HepG2 (cell line): ENCODE measurements around the gene CSTF1. TPM values are rescaled to one million over a fixed set of nuclear protein-coding genes. Genes with fewer than 3 reads are reported as not detected.

Experiments
- ATAC-seq: fragments of 200-7000 bp; cut with Tn5 transposase; 3 replicates; pipeline ENCODE4 v1.9.1; 2020; ENCODE audit warnings: mild to moderate bottlenecking, moderate library complexity
- BruUV-seq: library from RNA; stranded (reverse); fragments of 400-500 nt; replicated peaks from 2 replicates; lab custom pipeline; 2021; lab: Mats Ljungman, UMichigan
- CTCF ChIA-PET: fragments of 300-600 bp; formaldehyde crosslinking; extraction: SDS; loops from one replicate; lab custom pipeline; 2021; ENCODE audit warnings: low total read pairs, inconsistent platforms, low intra/inter-chr PET ratio; lab: Yijun Ruan, JAX
- POLR2A ChIA-PET: fragments of 350-600 bp; sonication (Branson Sonifier 250); formaldehyde crosslinking; loops from one replicate; lab custom pipeline; 2020; ENCODE audit warnings: antibody characterized with exemption, inconsistent platforms; lab: Yijun Ruan, JAX
- DNase-seq: peaks from one replicate; pipeline ENCODE4 v3.0.0-alpha.2; 2015; ENCODE audit warnings: low spot score
- FAIRE-seq: peaks from 3 replicates; lab custom pipeline; 2011; peaks lifted over from hg19 to GRCh38; lab: Jason Lieb, UNC
- H2AFZ ChIP-seq: one replicate; pipeline ENCODE4 v1.6.1; 2011; ENCODE audit warnings: low read length, inconsistent platforms
- H3K27ac ChIP-seq: fragments of 300-600 bp; 3 replicates; pipeline ENCODE4 v1.8.0; 2011; ENCODE audit warnings: mixed run types, mild to moderate bottlenecking, mixed read lengths, low read length, inconsistent platforms; ENCODE audit not compliant: insufficient read depth; ENCODE audit errors: extremely low read length
- H3K27me3 ChIP-seq, 2 experiments: fragments of 200-600 bp in 1 of 2; 2 replicates in 1 of 2; 3 replicates in 1 of 2; pipeline versions ENCODE4 v1.6.0 to v1.8.0; 2011; ENCODE audit warnings: low read length in 2 of 2, mild to moderate bottlenecking in 2 of 2, moderate library complexity in 2 of 2, inconsistent platforms in 1 of 2; ENCODE audit not compliant: insufficient read depth in 2 of 2, control insufficient read depth in 1 of 2
- H3K36me3 ChIP-seq, 2 experiments: fragments of 200-600 bp in 1 of 2; replicated peaks in 1 of 2; 2 replicates in 1 of 2; 3 replicates in 1 of 2; pipeline versions ENCODE4 v1.5.1 to v1.8.0; 2011; ENCODE audit warnings: low read length in 2 of 2, inconsistent platforms in 1 of 2; ENCODE audit not compliant: insufficient read depth in 2 of 2, control insufficient read depth in 1 of 2
- H3K4me1 ChIP-seq: 2 replicates; pipeline ENCODE4 v1.5.1; 2012; ENCODE audit warnings: low read length, inconsistent platforms; ENCODE audit not compliant: insufficient read depth
- H3K4me2 ChIP-seq: 2 replicates; pipeline ENCODE4 v1.6.0; 2011; ENCODE audit warnings: low read depth, low read length, inconsistent platforms
- H3K4me3 ChIP-seq, 3 experiments: fragments of 200-600 bp in 1 of 3; sonication (generic), shearing (Covaris generic) in 1 of 3; replicated peaks in 1 of 3; 2 replicates each; pipeline ENCODE4 v1.5.1; 2011 to 2016; ENCODE audit warnings: low read length in 3 of 3, inconsistent platforms in 2 of 3, low read depth in 2 of 3, mild to moderate bottlenecking in 2 of 3, control low read depth in 1 of 3, mixed read lengths in 1 of 3; ENCODE audit not compliant: insufficient read depth in 1 of 3
- H3K79me2 ChIP-seq: one replicate; pipeline ENCODE4 v1.6.1; 2011; ENCODE audit warnings: low read length, inconsistent platforms; ENCODE audit not compliant: insufficient read depth
- H3K9ac ChIP-seq: 2 replicates; pipeline ENCODE4 v1.6.0; 2011; ENCODE audit warnings: mild to moderate bottlenecking, low read depth, low read length, inconsistent platforms; ENCODE audit not compliant: insufficient read depth
- H3K9me3 ChIP-seq: 2 replicates; pipeline ENCODE4 v1.5.1; 2012; ENCODE audit warnings: mild to moderate bottlenecking, low read length
- H4K20me1 ChIP-seq: 2 replicates; pipeline ENCODE4 v1.6.0; 2011; ENCODE audit warnings: inconsistent platforms, mild to moderate bottlenecking, low read length, moderate library complexity; ENCODE audit not compliant: insufficient read depth
- CREB1 ChIP-seq, 2 experiments: fragments of 450-650 bp in 1 of 2; IDR thresholded peaks; 2 replicates each; pipeline ENCODE4 v1.6.1; 2016 to 2017; ENCODE audit warnings: control low read depth in 1 of 2, mild to moderate bottlenecking in 1 of 2, missing compliant biosample characterization in 1 of 2, missing genetic modification characterization in 1 of 2
- FOXM1 ChIP-seq: sonication (generic); formaldehyde crosslinking; IDR thresholded peaks from 2 replicates; pipeline ENCODE4 v1.5.0; 2020; ENCODE audit warnings: missing genetic modification reagents
- GPN1 ChIP-seq: sonication (generic); formaldehyde crosslinking; IDR thresholded peaks from 2 replicates; pipeline ENCODE4 v1.5.1; 2020; ENCODE audit warnings: missing genetic modification reagents, borderline replicate concordance
- MYNN ChIP-seq: sonication (generic); formaldehyde crosslinking; IDR thresholded peaks from 2 replicates; pipeline ENCODE4 v1.4.0; 2020; ENCODE audit warnings: mild to moderate bottlenecking, low read depth, missing genetic modification reagents
- POLR2G ChIP-seq: fragments of 200-400 bp; formaldehyde crosslinking; IDR thresholded peaks from 2 replicates; pipeline ENCODE4 v1.6.1; 2018; ENCODE audit warnings: mild to moderate bottlenecking, low read depth, low read length, moderate library complexity
- SAP130 ChIP-seq: IDR thresholded peaks from 2 replicates; pipeline ENCODE4 v1.6.1; 2016; ENCODE audit warnings: low read depth
- TCF7 ChIP-seq: sonication (generic); IDR thresholded peaks from 2 replicates; pipeline ENCODE4 v1.6.1; 2016; ENCODE audit warnings: antibody characterized with exemption, low read depth
- TIGD3 ChIP-seq: sonication (generic); formaldehyde crosslinking; IDR thresholded peaks from 2 replicates; pipeline ENCODE4 v1.5.1; 2020; ENCODE audit warnings: mild to moderate bottlenecking, missing genetic modification reagents, borderline replicate concordance
- ZBTB4 ChIP-seq: sonication (generic); formaldehyde crosslinking; IDR thresholded peaks from 2 replicates; pipeline ENCODE4 v1.4.0; 2020; ENCODE audit warnings: missing genetic modification reagents, mild to moderate bottlenecking, borderline replicate concordance
- ZBTB7A ChIP-seq: sonication (generic); formaldehyde crosslinking; IDR thresholded peaks from 2 replicates; pipeline ENCODE4 v1.8.0; 2022; ENCODE audit warnings: mild to moderate bottlenecking, missing genetic modification reagents
- ZEB1 ChIP-seq: IDR thresholded peaks from 2 replicates; pipeline ENCODE4 v1.6.1; 2012; ENCODE audit warnings: mild to moderate bottlenecking, low read depth, inconsistent platforms; ENCODE audit not compliant: insufficient replicate concordance
- ZNF101 ChIP-seq: sonication (generic); formaldehyde crosslinking; IDR thresholded peaks from 2 replicates; pipeline ENCODE4 v1.4.0; 2020; ENCODE audit warnings: mild to moderate bottlenecking, low read depth, missing genetic modification reagents, borderline replicate concordance
- ZNF251 ChIP-seq: sonication (generic); formaldehyde crosslinking; IDR thresholded peaks from 2 replicates; pipeline ENCODE4 v1.9.0; 2021; ENCODE audit warnings: mild to moderate bottlenecking, missing genetic modification reagents
- ZNF609 ChIP-seq: sonication (generic); formaldehyde crosslinking; IDR thresholded peaks from 2 replicates; pipeline ENCODE4 v1.4.0; 2020; ENCODE audit warnings: mild to moderate bottlenecking, missing genetic modification reagents, borderline replicate concordance
- ZNF713 ChIP-seq: sonication (generic); formaldehyde crosslinking; IDR thresholded peaks from 2 replicates; pipeline ENCODE4 v1.4.0; 2020; ENCODE audit warnings: mild to moderate bottlenecking, missing genetic modification reagents
- ZSCAN31 ChIP-seq: sonication (generic); formaldehyde crosslinking; IDR thresholded peaks from 2 replicates; pipeline ENCODE4 v1.5.0; 2020; ENCODE audit warnings: low read depth, mild to moderate bottlenecking, missing genetic modification reagents
- WGBS: methylation state at CpG from one replicate; pipeline ENCODE4 v1.1.6; 2017; ENCODE audit warnings: low lambda C conversion rate; 5-methylcytosine and 5-hydroxymethylcytosine counted together
- in situ Hi-C: cut with HindIII; loops from 2 replicates; pipeline ENCODE4 v1.10.0; 2017; ENCODE audit warnings: low pct_unique_long_range_greater_than_20kb; ENCODE audit not compliant: extremely low pct_ligation_motif_present
- intact Hi-C: fragments of 100-400 bp; cut with micrococcal nuclease; formaldehyde crosslinking; loops from one replicate; pipeline ENCODE4 v1.10.0; 2022; ENCODE audit not compliant: unreplicated experiment
- polyA plus RNA-seq, 8 experiments: library from polyadenylated mRNA; depleted of rRNA in 3 of 8; stranded (reverse) in 7 of 8; unstranded in 1 of 8; fragments of >200 nt; fragmentation: Illumina TruSeq in 4 of 8; extraction: Trizol in 4 of 8; gene quantifications; 2 replicates each; pipeline versions ENCODE4 v1.2.1 to v1.2.3, GENCODE V29; 2011 to 2016; ENCODE audit warnings: low read depth in 4 of 8, missing spikeins in 1 of 8, mixed read lengths in 1 of 8; ENCODE audit not compliant: insufficient read depth in 1 of 8
- total RNA-seq, 5 experiments: library from RNA; depleted of rRNA; stranded (reverse); fragments of >200 nt; fragmentation: Illumina TruSeq; extraction: Trizol; gene quantifications; 2 replicates each; pipeline ENCODE4 v1.2.3, GENCODE V29; 2016; ENCODE audit warnings: low read depth in 1 of 5

Gene CSTF1
- total and polyA plus RNA-seq, 2 of the 13 experiments (the other 11 are each of a cell fraction or from before 2014, with no cell fraction given), result 70.9 to 100 TPM

DNA sequence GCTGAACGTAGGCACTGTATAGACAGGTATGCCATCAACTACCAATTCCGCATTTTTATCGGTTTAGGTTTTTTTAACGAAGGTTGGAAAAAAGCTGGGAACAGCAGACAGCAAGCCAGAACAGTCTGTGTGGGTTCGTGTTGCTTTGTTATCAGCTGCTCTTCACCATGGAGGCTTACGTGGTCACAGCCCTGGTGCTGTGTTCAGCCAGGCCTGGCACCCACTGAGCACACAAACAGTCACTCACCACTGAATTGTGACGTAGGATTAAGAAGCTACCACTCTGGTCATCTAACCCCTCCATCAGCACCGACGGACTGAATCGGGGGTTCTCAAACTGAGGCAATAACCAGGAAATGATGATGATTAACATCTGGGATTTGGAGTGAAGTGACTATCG is 20.5 kb upstream of the CSTF1 start:
- Histone ChIP-seq H2AFZ (no peak overlapping the region), H3K27me3 (no peaks in the 10 kb centered on the region), H3K36me3 (peaks cover 35 to 90% of the 10 kb centered on the region in 2 experiments), H3K9me3 (no peaks in the 10 kb centered on the region), H3K4me2 (no peak overlapping the region), H3K4me1 (no peaks in the 10 kb centered on the region), H3K4me3 (no peak overlapping the region), H4K20me1 (peaks cover 5% of the 10 kb centered on the region; the same call in 1 of the 2 replicates), H3K27ac (no peak overlapping the region), H3K79me2 (peaks cover 44% of the 10 kb centered on the region), H3K9ac (no peak overlapping the region)
- no peak for FAIRE-seq
- WGBS, result 97% methylated on average over 11 of the region's 11 CpGs
- no peak for DNase-seq
- no peak for ATAC-seq
- no TSS peak for BruUV-seq
- in situ Hi-C loops (no loop called here), intact Hi-C loops (no loop called here)
- POLR2A ChIA-PET, result interaction anchor here (0.6 to 4.4 kb wide), 2 partner anchors 20 to 710 kb away, joined by 3 to 14 read pairs; partner anchors contain the start of genes AURKA and CSTF1
- CTCF ChIA-PET, result no interaction called here
- no peak for TF ChIP-seq ZSCAN31 (CRISPR knock-in tag)
- no peak for TF ChIP-seq CREB1 (IDR thresholded peaks at IDR 0.05)
- TF ChIP-seq CREB1 (CRISPR knock-in tag; IDR thresholded peaks at IDR 0.05), result no peak
- TF ChIP-seq GPN1 (CRISPR knock-in tag), result no peak
- peak; percentile 29; the same call in 1 of the 2 replicates for TF ChIP-seq ZBTB7A
- no peak for TF ChIP-seq ZNF713
- TF ChIP-seq TCF7, result no peak
- TF ChIP-seq FOXM1 (CRISPR knock-in tag), result no peak
- no peak for TF ChIP-seq ZNF251 (CRISPR knock-in tag)
- TF ChIP-seq MYNN (CRISPR knock-in tag), result no peak
- peak; percentile 21; the same call in 1 of the 2 replicates for TF ChIP-seq POLR2G
- no peak for TF ChIP-seq TIGD3 (CRISPR knock-in tag)
- no peak for TF ChIP-seq ZNF609 (CRISPR knock-in tag)
- TF ChIP-seq ZNF101 (CRISPR knock-in tag), result no peak
- no peak for TF ChIP-seq SAP130 (CRISPR knock-in tag)
- TF ChIP-seq ZBTB4, result no peak
- no peak for TF ChIP-seq ZEB1
